CD14-positive monocyte (primary cell): Measurements from ENCODE around the gene TAF1B. TPM values are rescaled to one million over a fixed set of nuclear protein-coding genes. Genes with fewer than 3 reads are reported as not detected.

Experiments
- DNase-seq, 3 donors: peaks; one replicate each; pipeline ENCODE4 v3.0.0-alpha.2; 2011 to 2022
- H2AFZ ChIP-seq: 2 replicates; pipeline ENCODE4 v1.6.0; 2012; ENCODE audit warnings: mild to moderate bottlenecking, low read depth, low read length, inconsistent platforms; ENCODE audit not compliant: insufficient read depth, poor library complexity, severe bottlenecking
- H3K27ac ChIP-seq, 2 donors: 1 replicate in 1 of 2; 2 replicates in 1 of 2; pipeline ENCODE4 v1.5.1; 2012 to 2013; ENCODE audit warnings: low read length in 2 of 2, control low read depth in 1 of 2, inconsistent platforms in 1 of 2, low read depth in 1 of 2, mild to moderate bottlenecking in 1 of 2
- H3K27me3 ChIP-seq, 2 donors: one replicate each; pipeline versions ENCODE4 v1.6.0 to v1.6.1; 2011 to 2013; ENCODE audit warnings: low read length in 2 of 2; ENCODE audit not compliant: control insufficient read depth in 2 of 2, insufficient read depth in 2 of 2
- H3K36me3 ChIP-seq, 2 donors: replicated peaks in 1 of 2; 1 replicate in 1 of 2; 2 replicates in 1 of 2; pipeline versions ENCODE4 v1.5.1 to v1.6.1; 2012 to 2013; ENCODE audit warnings: low read length in 2 of 2, control low read depth in 1 of 2, inconsistent platforms in 1 of 2, mild to moderate bottlenecking in 1 of 2; ENCODE audit not compliant: insufficient read depth in 2 of 2, control insufficient read depth in 1 of 2
- H3K4me1 ChIP-seq, 2 donors: 1 replicate in 1 of 2; 2 replicates in 1 of 2; pipeline versions ENCODE4 v1.5.1 to v1.6.1; 2012 to 2013; ENCODE audit warnings: low read length in 2 of 2, control low read depth in 1 of 2, inconsistent platforms in 1 of 2, mild to moderate bottlenecking in 1 of 2, moderate library complexity in 1 of 2; ENCODE audit not compliant: insufficient read depth in 2 of 2, control insufficient read depth in 1 of 2
- H3K4me2 ChIP-seq: replicated peaks from 2 replicates; pipeline ENCODE3; 2012; ENCODE audit warnings: low read length, moderate library complexity, mild to moderate bottlenecking; ENCODE audit not compliant: poor library complexity, severe bottlenecking; ENCODE audit errors: extremely low read depth
- H3K4me3 ChIP-seq, 3 experiments: fragments of 200-600 bp in 1 of 3; sonication (generic) in 1 of 3; replicated peaks in 1 of 3; 1 replicate in 2 of 3; 2 replicates in 1 of 3; pipeline ENCODE4 v1.5.1; 2011 to 2013; ENCODE audit warnings: low read length in 3 of 3, mild to moderate bottlenecking in 3 of 3, control low read depth in 2 of 3, low read depth in 2 of 3, inconsistent platforms in 1 of 3, moderate library complexity in 1 of 3
- H3K79me2 ChIP-seq: 2 replicates; pipeline ENCODE4 v1.6.0; 2012; ENCODE audit warnings: mild to moderate bottlenecking, control low read depth, inconsistent platforms, low read length, moderate library complexity; ENCODE audit not compliant: insufficient read depth
- H3K9ac ChIP-seq: 2 replicates; pipeline ENCODE4 v1.6.0; 2017; ENCODE audit warnings: low read length, mild to moderate bottlenecking; ENCODE audit not compliant: insufficient read depth, poor library complexity, severe bottlenecking
- H3K9me3 ChIP-seq, 2 donors: replicated peaks in 1 of 2; 1 replicate in 1 of 2; 2 replicates in 1 of 2; pipeline versions ENCODE4 v1.5.1 to v1.6.1; 2012 to 2013; ENCODE audit warnings: low read length in 2 of 2, control low read depth in 1 of 2; ENCODE audit not compliant: control insufficient read depth in 1 of 2, insufficient read depth in 1 of 2
- H4K20me1 ChIP-seq: 2 replicates; pipeline ENCODE4 v1.6.0; 2012; ENCODE audit warnings: mild to moderate bottlenecking, low read length, control low read depth, moderate library complexity; ENCODE audit not compliant: insufficient read depth
- H3K27ac Mint-ChIP-seq, 7 donors: one replicate each; pipeline ENCODE4 v1.8.0; 2020; ENCODE audit warnings: mild to moderate bottlenecking in 7 of 7, mixed read lengths in 7 of 7, moderate library complexity in 6 of 7, inconsistent platforms in 2 of 7
- H3K27me3 Mint-ChIP-seq, 3 donors: one replicate each; pipeline ENCODE4 v1.8.0; 2021 to 2022; ENCODE audit warnings: low read depth in 3 of 3, mild to moderate bottlenecking in 3 of 3, mixed read lengths in 3 of 3, moderate library complexity in 3 of 3, inconsistent platforms in 1 of 3
- H3K36me3 Mint-ChIP-seq, 2 donors: one replicate each; pipeline ENCODE4 v1.8.0; 2020; ENCODE audit warnings: mixed read lengths in 2 of 2, inconsistent platforms in 1 of 2, mild to moderate bottlenecking in 1 of 2
- H3K4me1 Mint-ChIP-seq: one replicate; pipeline ENCODE4 v1.8.0; 2020; ENCODE audit warnings: mild to moderate bottlenecking, mixed read lengths
- H3K4me3 Mint-ChIP-seq, 2 donors: one replicate each; pipeline ENCODE4 v1.8.0; 2020; ENCODE audit warnings: mild to moderate bottlenecking in 2 of 2, mixed read lengths in 2 of 2, moderate library complexity in 1 of 2
- H3K9me3 Mint-ChIP-seq, 7 donors: one replicate each; pipeline ENCODE4 v1.8.0; 2020 to 2022; ENCODE audit warnings: mixed read lengths in 7 of 7, mild to moderate bottlenecking in 6 of 7, moderate library complexity in 6 of 7, inconsistent platforms in 2 of 7
- WGBS: methylation state at CpG from one replicate; pipeline ENCODE4 v1.1.5; 2013; ENCODE audit warnings: missing lambda C conversion rate; ENCODE audit not compliant: insufficient coverage; 5-methylcytosine and 5-hydroxymethylcytosine counted together
- intact Hi-C, 2 donors: fragments of 100-400 bp; cut with micrococcal nuclease; formaldehyde crosslinking; loops; one replicate each; pipeline versions ENCODE4 v1.15.0 to v1.15.1; 2023
- polyA plus RNA-seq, 3 donors: library from polyadenylated mRNA; depleted of rRNA in 1 of 3; unstranded in 2 of 3; stranded (reverse) in 1 of 3; fragments of 300-500 nt in 2 of 3; fragments of >200 nt in 1 of 3; fragmentation: Illumina TruSeq in 2 of 3; gene quantifications; 1 replicate in 2 of 3; 2 replicates in 1 of 3; pipeline ENCODE4 v1.2.3, GENCODE V29; 2012 to 2021
- TF ChIP-seq, protein P1 (sequence below): fragments of 200-600 bp; IDR thresholded peaks from one replicate; pipeline ENCODE4 v1.8.0; 2022; ENCODE audit warnings: antibody characterized with exemption, mild to moderate bottlenecking

TAF1B gene
- polyA plus RNA-seq, 3 donors, result 6.0 to 8.4 (median 7.2) TPM

DNA sequence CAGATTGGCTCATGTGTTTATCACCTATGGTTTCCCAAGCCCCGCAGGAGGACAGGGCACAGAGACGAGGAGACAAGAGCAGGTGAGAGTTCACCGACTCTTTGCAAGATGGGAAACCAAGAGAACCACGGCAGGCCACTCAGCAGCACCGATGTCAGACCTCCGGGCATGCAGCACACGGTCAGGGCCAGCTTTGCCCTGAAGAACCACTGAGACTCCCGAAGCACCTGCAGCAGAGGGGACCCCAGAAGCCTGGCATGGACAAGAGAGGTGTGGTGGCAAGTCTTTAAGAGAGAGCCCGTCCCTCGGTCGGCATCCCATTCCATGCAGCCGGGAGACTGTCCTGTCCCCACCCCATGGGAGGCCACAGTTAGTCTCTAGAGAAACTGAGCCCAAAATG lies 36.6 kb upstream of the TAF1B start:
- H3K4me1 ChIP-seq, result peaks cover 3 to 11% of the 10 kb centered on the region in 2 donors
- TF ChIP-seq, protein P1, sequence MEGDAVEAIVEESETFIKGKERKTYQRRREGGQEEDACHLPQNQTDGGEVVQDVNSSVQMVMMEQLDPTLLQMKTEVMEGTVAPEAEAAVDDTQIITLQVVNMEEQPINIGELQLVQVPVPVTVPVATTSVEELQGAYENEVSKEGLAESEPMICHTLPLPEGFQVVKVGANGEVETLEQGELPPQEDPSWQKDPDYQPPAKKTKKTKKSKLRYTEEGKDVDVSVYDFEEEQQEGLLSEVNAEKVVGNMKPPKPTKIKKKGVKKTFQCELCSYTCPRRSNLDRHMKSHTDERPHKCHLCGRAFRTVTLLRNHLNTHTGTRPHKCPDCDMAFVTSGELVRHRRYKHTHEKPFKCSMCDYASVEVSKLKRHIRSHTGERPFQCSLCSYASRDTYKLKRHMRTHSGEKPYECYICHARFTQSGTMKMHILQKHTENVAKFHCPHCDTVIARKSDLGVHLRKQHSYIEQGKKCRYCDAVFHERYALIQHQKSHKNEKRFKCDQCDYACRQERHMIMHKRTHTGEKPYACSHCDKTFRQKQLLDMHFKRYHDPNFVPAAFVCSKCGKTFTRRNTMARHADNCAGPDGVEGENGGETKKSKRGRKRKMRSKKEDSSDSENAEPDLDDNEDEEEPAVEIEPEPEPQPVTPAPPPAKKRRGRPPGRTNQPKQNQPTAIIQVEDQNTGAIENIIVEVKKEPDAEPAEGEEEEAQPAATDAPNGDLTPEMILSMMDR, result no peak
- Mint-ChIP-seq H3K27me3 (peaks cover 3 to 10% (median 7%) of the 10 kb centered on the region in 3 donors), H3K4me1 (peaks cover 10% of the 10 kb centered on the region), H3K4me3 (peak overlapping the region in 1 of 2 donors; percentile 31), H3K27ac (no peak overlapping the region), H3K36me3 (no peaks in the 10 kb centered on the region), H3K9me3 (peaks cover 0 to 5% (median 0%) of the 10 kb centered on the region in 7 donors)
- no peak overlapping the region for H3K4me3 ChIP-seq
- H4K20me1 ChIP-seq, result no peaks in the 10 kb centered on the region
- no peaks in the 10 kb centered on the region for H3K27me3 ChIP-seq
- H3K9me3 ChIP-seq, result no peaks in the 10 kb centered on the region
- no peaks in the 10 kb centered on the region for H3K36me3 ChIP-seq
- intact Hi-C loops, result no loop called here
- no peak for DNase-seq
- no peak overlapping the region for H3K27ac ChIP-seq
- WGBS, result 97% methylated on average over 8 of the region's 12 CpGs
- H2AFZ ChIP-seq, result no peak overlapping the region
- no peak overlapping the region for H3K4me2 ChIP-seq
- no peaks in the 10 kb centered on the region for H3K79me2 ChIP-seq
- no peak overlapping the region for H3K9ac ChIP-seq

DNA sequence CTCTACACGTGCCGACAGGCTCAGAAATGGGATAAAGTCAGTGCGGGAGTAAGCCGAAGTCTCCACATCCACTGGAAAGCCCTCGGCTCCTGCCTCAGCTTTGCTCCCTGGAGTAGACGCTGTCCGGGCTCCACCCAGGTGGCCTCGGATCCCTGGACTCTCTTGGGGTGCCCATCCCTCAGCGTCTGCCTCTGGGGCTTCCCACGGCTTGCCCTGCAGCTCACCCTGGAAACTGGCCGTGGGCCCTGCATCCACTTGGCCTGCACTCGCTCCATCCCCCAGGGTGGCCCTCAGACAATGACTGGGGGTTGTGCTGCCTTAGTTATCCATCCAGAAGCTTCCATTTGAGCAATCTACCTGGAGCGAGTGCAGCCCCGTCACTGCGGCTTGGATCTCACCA lies 36.2 kb upstream of the TAF1B start:
- Histone ChIP-seq H4K20me1 (no peaks in the 10 kb centered on the region), H3K9me3 (no peaks in the 10 kb centered on the region), H3K79me2 (no peaks in the 10 kb centered on the region), H2AFZ (no peak overlapping the region), H3K4me1 (peaks cover 0 to 12% of the 10 kb centered on the region in 2 donors), H3K27me3 (no peaks in the 10 kb centered on the region), H3K27ac (no peak overlapping the region), H3K9ac (no peak overlapping the region), H3K36me3 (no peaks in the 10 kb centered on the region), H3K4me3 (no peak overlapping the region), H3K4me2 (no peak overlapping the region)
- Mint-ChIP-seq H3K4me3 (no peak overlapping the region), H3K9me3 (peaks cover 0 to 5% (median 0%) of the 10 kb centered on the region in 7 donors), H3K4me1 (peaks cover 6% of the 10 kb centered on the region), H3K27ac (no peak overlapping the region), H3K27me3 (peaks cover 4 to 10% (median 7%) of the 10 kb centered on the region in 3 donors), H3K36me3 (no peaks in the 10 kb centered on the region)
- DNase-seq, result no peak
- intact Hi-C loops, result no loop called here
- WGBS, result 97% methylated on average over 15 of the region's 15 CpGs
- TF ChIP-seq, protein P1, result no peak
